ENCODE data around the gene IL1R1. TPM values are rescaled to one million over a fixed set of nuclear protein-coding genes. Genes with fewer than 3 reads are reported as not detected.

The IL1R1 gene
- total RNA-seq, 1 donor from 2014 or later, result 22.6 TPM

GRCh38 chr2:102109016-102109415, 33.5 kb upstream of the IL1R1 start:
- Histone ChIP-seq H3K4me1 (peaks cover 11% of the 10 kb centered on the region), H3K4me3 (no peak overlapping the region), H3K27me3 (ENCODE audit: low read depth) (no peaks in the 10 kb centered on the region), H3K9me3 (replicated peaks) (no peaks in the 10 kb centered on the region), H3K36me3 (no peaks in the 10 kb centered on the region), H3K27ac (replicated peaks) (no peak overlapping the region)
- TF ChIP-seq, protein P1, sequence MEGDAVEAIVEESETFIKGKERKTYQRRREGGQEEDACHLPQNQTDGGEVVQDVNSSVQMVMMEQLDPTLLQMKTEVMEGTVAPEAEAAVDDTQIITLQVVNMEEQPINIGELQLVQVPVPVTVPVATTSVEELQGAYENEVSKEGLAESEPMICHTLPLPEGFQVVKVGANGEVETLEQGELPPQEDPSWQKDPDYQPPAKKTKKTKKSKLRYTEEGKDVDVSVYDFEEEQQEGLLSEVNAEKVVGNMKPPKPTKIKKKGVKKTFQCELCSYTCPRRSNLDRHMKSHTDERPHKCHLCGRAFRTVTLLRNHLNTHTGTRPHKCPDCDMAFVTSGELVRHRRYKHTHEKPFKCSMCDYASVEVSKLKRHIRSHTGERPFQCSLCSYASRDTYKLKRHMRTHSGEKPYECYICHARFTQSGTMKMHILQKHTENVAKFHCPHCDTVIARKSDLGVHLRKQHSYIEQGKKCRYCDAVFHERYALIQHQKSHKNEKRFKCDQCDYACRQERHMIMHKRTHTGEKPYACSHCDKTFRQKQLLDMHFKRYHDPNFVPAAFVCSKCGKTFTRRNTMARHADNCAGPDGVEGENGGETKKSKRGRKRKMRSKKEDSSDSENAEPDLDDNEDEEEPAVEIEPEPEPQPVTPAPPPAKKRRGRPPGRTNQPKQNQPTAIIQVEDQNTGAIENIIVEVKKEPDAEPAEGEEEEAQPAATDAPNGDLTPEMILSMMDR (IDR thresholded peaks at IDR 0.05; ENCODE audit: borderline replicate concordance), result no peak
- intact Hi-C loops (cut with micrococcal nuclease), result no loop called here
- DNase-seq, result no peak

- Histone ChIP-seq H3K4me1 (no peaks in the 10 kb centered on the region), H3K27ac (replicated peaks) (no peak overlapping the region), H3K9me3 (replicated peaks) (no peaks in the 10 kb centered on the region), H3K27me3 (ENCODE audit: low read depth) (no peaks in the 10 kb centered on the region), H3K36me3 (no peaks in the 10 kb centered on the region), H3K4me3 (no peak overlapping the region)
- TF ChIP-seq, protein P1 (IDR thresholded peaks at IDR 0.05; ENCODE audit: borderline replicate concordance), result no peak
- intact Hi-C loops (cut with micrococcal nuclease), result no loop called here
- DNase-seq, result no peak
Measured at GRCh38 chr2:102110171-102110570, 32.4 kb upstream of the IL1R1 start.

DNA sequence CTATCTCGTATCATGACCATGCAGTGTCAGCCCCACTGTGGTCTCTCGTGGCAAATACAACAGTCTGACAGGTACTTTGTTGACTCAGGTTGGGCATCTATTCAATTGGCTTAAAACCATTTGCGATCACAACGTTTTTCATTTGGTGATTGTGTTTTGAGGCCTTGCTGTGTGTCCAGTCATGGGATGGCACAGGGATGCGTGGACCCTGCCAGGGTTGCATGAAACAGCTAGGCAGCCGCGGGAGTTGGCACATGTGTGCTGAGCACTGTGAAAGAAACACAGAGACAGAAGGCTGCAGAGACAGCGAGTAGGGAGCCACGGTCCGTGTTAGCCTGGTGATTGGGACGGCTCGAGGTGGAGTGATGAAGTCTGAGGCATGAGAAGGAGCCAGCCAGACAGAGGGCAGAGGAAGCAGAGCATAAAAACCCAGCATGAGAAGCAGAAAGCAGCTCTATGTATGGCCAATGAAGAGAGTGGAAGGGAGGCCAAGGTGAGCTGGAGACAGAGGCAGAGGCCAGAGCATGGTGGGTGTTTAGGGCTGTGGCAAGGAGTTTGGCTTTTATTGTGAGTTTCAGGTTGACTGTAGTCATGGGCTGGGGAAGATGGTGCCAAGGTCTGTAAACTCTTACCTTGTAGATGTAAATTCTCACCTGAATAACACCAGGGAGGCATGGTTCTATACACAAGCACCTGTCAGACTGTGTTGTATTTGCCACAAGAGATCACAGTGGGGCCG, 31.8 kb upstream of the IL1R1 start:
- Histone ChIP-seq H3K27me3 (ENCODE audit: low read depth) (no peaks in the 10 kb centered on the region), H3K9me3 (replicated peaks) (no peaks in the 10 kb centered on the region), H3K4me3 (no peak overlapping the region), H3K4me1 (no peaks in the 10 kb centered on the region), H3K27ac (replicated peaks) (no peak overlapping the region), H3K36me3 (no peaks in the 10 kb centered on the region)
- intact Hi-C loops (cut with micrococcal nuclease), result no loop called here
- TF ChIP-seq, protein P1 (IDR thresholded peaks at IDR 0.05; ENCODE audit: borderline replicate concordance), result no peak
- no peak for DNase-seq

- H3K27me3 ChIP-seq (ENCODE audit: low read depth), result no peaks in the 10 kb centered on the region
- no peak overlapping the region for H3K27ac ChIP-seq (replicated peaks)
Measured at GRCh38 chr2:102111823-102112222, 30.7 kb upstream of the IL1R1 start.

DNA sequence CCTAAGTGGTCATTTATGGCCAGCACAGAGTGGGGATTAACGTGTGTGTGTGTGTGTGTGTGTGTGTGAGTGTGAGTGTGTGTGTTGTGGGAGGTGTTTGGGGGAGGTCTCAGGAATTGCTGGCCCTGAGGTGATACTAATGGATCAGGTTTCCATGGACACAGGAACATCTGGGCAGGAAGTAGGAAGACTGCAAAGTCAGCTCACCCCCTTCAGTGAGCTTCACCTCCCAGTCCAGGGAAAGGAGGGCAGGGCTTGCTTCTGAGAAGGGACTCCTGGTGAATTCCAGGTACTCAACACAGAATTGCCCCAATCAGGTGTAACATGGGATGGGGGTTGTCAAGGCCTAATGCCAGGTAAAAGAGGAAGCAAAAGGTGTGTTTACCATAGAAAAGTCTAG, 30.3 kb upstream of the IL1R1 start:
- Histone ChIP-seq H3K4me1 (peaks cover 10% of the 10 kb centered on the region), H3K27ac (replicated peaks) (no peak overlapping the region)
- intact Hi-C loops (cut with micrococcal nuclease), result no loop called here

More at GRCh38 chr2:102111823-102112222, 30.7 kb upstream of the IL1R1 start:
- no peak for DNase-seq
- H3K9me3 ChIP-seq (replicated peaks), result no peaks in the 10 kb centered on the region
- no peak overlapping the region for H3K4me3 ChIP-seq
- TF ChIP-seq, protein P1 (IDR thresholded peaks at IDR 0.05; ENCODE audit: borderline replicate concordance), result no peak
- no peaks in the 10 kb centered on the region for H3K36me3 ChIP-seq
- peaks cover 6% of the 10 kb centered on the region for H3K4me1 ChIP-seq
- intact Hi-C loops (cut with micrococcal nuclease), result no loop called here

More for the DNA sequence above, 30.3 kb upstream of the IL1R1 start:
- Histone ChIP-seq H3K36me3 (no peaks in the 10 kb centered on the region), H3K27me3 (ENCODE audit: low read depth) (no peaks in the 10 kb centered on the region), H3K4me3 (no peak overlapping the region), H3K9me3 (replicated peaks) (no peaks in the 10 kb centered on the region)
- TF ChIP-seq, protein P1 (IDR thresholded peaks at IDR 0.05; ENCODE audit: borderline replicate concordance), result no peak
- DNase-seq, result no peak
